ENCODE measurements around the gene FAM20A. TPM values are rescaled to one million over a fixed set of nuclear protein-coding genes. Genes with fewer than 3 reads are reported as not detected.

Gene FAM20A
- polyA plus RNA-seq, 1 donor (not counting 4 experiments of a cell fraction or from before 2014, with no cell fraction given): not detected

GRCh38 chr17:68526548-68526947 lies 74.6 kb downstream of the FAM20A start:
- H3K4me1 ChIP-seq (ENCODE audit: control insufficient read depth, extremely low read depth, insufficient read depth, low read length): no peaks in the 10 kb centered on the region
- H3K27ac ChIP-seq (ENCODE audit: control insufficient read depth, insufficient read depth, low read length): no peak overlapping the region
- no peaks in the 10 kb centered on the region for H3K9me1 ChIP-seq (ENCODE audit: control insufficient read depth, extremely low read depth, insufficient read depth, low read length)
- dilution Hi-C loops (cut with MboI; ENCODE audit: extremely low pct_ligation_motif_present, low sequenced_read_pairs): loop anchor here (25.0 kb wide), 1 partner anchor 211 kb away; no protein-coding TSS in a partner anchor
- H3K9ac ChIP-seq (ENCODE audit: control insufficient read depth, extremely low read depth, insufficient read depth, low read length): no peak overlapping the region
- no peak overlapping the region for H3K4me3 ChIP-seq (ENCODE audit: control insufficient read depth in 2 of 3, extremely low read depth in 1 of 3, insufficient read depth in 2 of 3, low read depth in 1 of 3, low read length in 3 of 3)
- H3K9me3 ChIP-seq (ENCODE audit: control insufficient read depth, low read depth, low read length): no peaks in the 10 kb centered on the region
- no peaks in the 10 kb centered on the region for H4K20me1 ChIP-seq (ENCODE audit: control insufficient read depth, extremely low read depth, insufficient read depth, low read length)
- DNase-seq (ENCODE audit: low read depth, low spot score) (no peak), FAIRE-seq (no peak)
- peaks cover 9% of the 10 kb centered on the region for H3K79me2 ChIP-seq (ENCODE audit: control insufficient read depth, insufficient read depth, low read length)
- H2AFZ ChIP-seq (ENCODE audit: control insufficient read depth, low read length): no peak overlapping the region
- no peaks in the 10 kb centered on the region for H3K27me3 ChIP-seq (ENCODE audit: control insufficient read depth, extremely low read depth, insufficient read depth, low read length)
- H3K36me3 ChIP-seq (ENCODE audit: control insufficient read depth in 2 of 2, extremely low read depth in 1 of 2, insufficient read depth in 2 of 2, low read length in 2 of 2): peaks cover 32% of the 10 kb centered on the region in 2 experiments
- TF ChIP-seq CTCF (optimal IDR thresholded peaks at IDR 0.05 in 1 of 3, IDR thresholded peaks at IDR 0.05 in 1 of 3, conservative IDR thresholded peaks at IDR 0.05 in 1 of 3; ENCODE audit: extremely low read depth in 1 of 3, insufficient read depth in 2 of 3, low read length in 3 of 3): no peak
- TF ChIP-seq EZH2 (IDR thresholded peaks at IDR 0.05; ENCODE audit: low read length): no peak
- no peak overlapping the region for H3K4me2 ChIP-seq (ENCODE audit: control insufficient read depth, extremely low read depth, insufficient read depth, low read depth, low read length)

GRCh38 chr17:68522266-68522665 lies 78.9 kb downstream of the FAM20A start:
- H4K20me1 ChIP-seq (ENCODE audit: control insufficient read depth, extremely low read depth, insufficient read depth, low read length): no peaks in the 10 kb centered on the region
- no peak overlapping the region for H3K4me3 ChIP-seq (ENCODE audit: control insufficient read depth in 2 of 3, extremely low read depth in 1 of 3, insufficient read depth in 2 of 3, low read depth in 1 of 3, low read length in 3 of 3)
- FAIRE-seq: no peak
- no peak for DNase-seq (ENCODE audit: low read depth, low spot score)
- no peak overlapping the region for H3K9ac ChIP-seq (ENCODE audit: control insufficient read depth, extremely low read depth, insufficient read depth, low read length)
- H3K4me1 ChIP-seq (ENCODE audit: control insufficient read depth, extremely low read depth, insufficient read depth, low read length): no peaks in the 10 kb centered on the region
- H3K27me3 ChIP-seq (ENCODE audit: control insufficient read depth, extremely low read depth, insufficient read depth, low read length): no peaks in the 10 kb centered on the region
- no peak overlapping the region for H3K4me2 ChIP-seq (ENCODE audit: control insufficient read depth, extremely low read depth, insufficient read depth, low read depth, low read length)
- no peak for TF ChIP-seq CTCF (optimal IDR thresholded peaks at IDR 0.05 in 1 of 3, IDR thresholded peaks at IDR 0.05 in 1 of 3, conservative IDR thresholded peaks at IDR 0.05 in 1 of 3; ENCODE audit: extremely low read depth in 1 of 3, insufficient read depth in 2 of 3, low read length in 3 of 3)
- no peak for TF ChIP-seq EZH2 (IDR thresholded peaks at IDR 0.05; ENCODE audit: low read length)
- no peak overlapping the region for H2AFZ ChIP-seq (ENCODE audit: control insufficient read depth, low read length)
- peaks cover 23 to 39% of the 10 kb centered on the region in 2 experiments for H3K36me3 ChIP-seq (ENCODE audit: control insufficient read depth in 2 of 2, extremely low read depth in 1 of 2, insufficient read depth in 2 of 2, low read length in 2 of 2)
- no peak overlapping the region for H3K27ac ChIP-seq (ENCODE audit: control insufficient read depth, insufficient read depth, low read length)
- peaks cover 48% of the 10 kb centered on the region for H3K79me2 ChIP-seq (ENCODE audit: control insufficient read depth, insufficient read depth, low read length)
- no peaks in the 10 kb centered on the region for H3K9me1 ChIP-seq (ENCODE audit: control insufficient read depth, extremely low read depth, insufficient read depth, low read length)
- no peaks in the 10 kb centered on the region for H3K9me3 ChIP-seq (ENCODE audit: control insufficient read depth, low read depth, low read length)
- dilution Hi-C loops (cut with MboI; ENCODE audit: extremely low pct_ligation_motif_present, low sequenced_read_pairs): no loop called here

All from keratinocyte (primary cell).